Left renal cortex interstitium (tissue), 4 donors: Measurements from ENCODE around the gene SNAP47. TPM values are rescaled to one million over a fixed set of nuclear protein-coding genes. Genes with fewer than 3 reads are reported as not detected.

ENCODE experiments used
- DNase-seq, 4 donors: peaks; one replicate each; pipeline ENCODE4 v3.0.0-alpha.2; 2013; ENCODE audit warnings: low read depth in 4 of 4, low spot score in 2 of 4, missing footprints in 1 of 4
- polyA plus RNA-seq, 4 donors: library from polyadenylated mRNA; unstranded; fragments of 120-200 nt; gene quantifications; one replicate each; pipeline ENCODE4 v1.2.1, GENCODE V29; 2013; ENCODE audit not compliant: insufficient read length in 4 of 4

The SNAP47 gene
- polyA plus RNA-seq, 4 donors, result 40.0 to 48.3 (median 44.6) TPM

DNA sequence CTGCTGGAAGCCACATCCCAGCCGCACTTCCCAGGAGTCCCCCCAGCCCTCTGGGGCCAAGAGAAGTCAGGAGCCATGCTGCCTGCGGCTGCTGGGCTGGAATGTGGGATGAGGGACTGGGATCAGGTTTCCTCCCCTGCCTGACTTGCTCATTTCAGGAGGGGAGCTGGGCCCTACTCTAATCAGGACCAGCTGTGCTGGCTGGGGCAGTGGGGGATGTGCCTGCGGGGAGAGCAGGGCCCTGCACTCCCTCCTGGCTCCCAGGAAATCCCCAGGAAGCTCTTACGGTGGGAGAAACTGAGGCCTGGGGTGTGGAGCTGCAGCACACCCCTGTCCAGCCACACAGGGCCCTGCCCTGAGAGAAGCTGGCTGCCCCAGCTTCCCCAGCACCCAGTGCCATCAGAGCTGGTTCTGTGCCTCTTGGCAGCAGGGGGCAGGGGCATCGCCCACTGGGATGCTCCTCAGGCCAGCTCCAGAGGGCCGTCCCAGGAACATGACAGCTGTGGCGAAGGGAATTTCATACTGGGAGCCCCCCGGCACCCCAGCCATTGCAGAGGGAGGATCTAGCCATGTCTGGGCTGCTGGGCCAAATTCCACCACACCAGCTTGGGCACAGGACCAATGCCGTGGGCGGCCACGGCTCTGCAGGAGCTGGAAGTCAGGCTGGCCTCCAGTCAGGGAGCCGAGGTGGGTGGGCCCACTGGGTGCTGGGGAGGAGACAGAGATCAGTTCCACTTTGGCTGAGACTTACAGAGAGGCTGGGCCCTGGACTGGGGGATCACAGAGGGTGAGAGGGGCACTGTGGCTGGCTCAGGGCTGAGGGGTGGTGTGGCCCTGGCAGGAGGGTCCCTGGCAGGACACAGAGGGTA lies 58.9 kb downstream of the SNAP47 start:
- DNase-seq, result no peak

- no peak for DNase-seq
Measured at GRCh38 chr1:227794817-227795192, 59.6 kb downstream of the SNAP47 start.

DNA sequence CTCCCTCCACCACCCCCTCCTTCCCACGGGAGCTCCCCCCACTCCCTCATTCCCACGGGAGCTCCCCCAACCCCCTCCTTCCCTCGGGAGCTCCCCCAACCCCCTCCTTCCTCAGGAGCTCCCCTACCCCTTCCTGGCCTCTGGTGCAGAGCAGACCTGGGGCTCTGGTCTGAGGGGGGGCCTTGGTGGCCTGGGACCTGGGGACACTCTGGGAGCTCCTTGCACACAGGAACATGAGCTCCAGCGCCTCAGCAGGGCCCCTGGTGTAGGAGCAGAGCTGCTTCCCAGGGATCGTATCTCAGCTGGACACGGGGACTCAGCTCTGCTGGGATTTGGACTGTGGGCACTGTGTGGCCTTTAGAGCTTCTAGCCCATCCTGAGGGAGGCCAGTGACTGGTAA lies 60.5 kb downstream of the SNAP47 start:
- DNase-seq, result no peak

DNA sequence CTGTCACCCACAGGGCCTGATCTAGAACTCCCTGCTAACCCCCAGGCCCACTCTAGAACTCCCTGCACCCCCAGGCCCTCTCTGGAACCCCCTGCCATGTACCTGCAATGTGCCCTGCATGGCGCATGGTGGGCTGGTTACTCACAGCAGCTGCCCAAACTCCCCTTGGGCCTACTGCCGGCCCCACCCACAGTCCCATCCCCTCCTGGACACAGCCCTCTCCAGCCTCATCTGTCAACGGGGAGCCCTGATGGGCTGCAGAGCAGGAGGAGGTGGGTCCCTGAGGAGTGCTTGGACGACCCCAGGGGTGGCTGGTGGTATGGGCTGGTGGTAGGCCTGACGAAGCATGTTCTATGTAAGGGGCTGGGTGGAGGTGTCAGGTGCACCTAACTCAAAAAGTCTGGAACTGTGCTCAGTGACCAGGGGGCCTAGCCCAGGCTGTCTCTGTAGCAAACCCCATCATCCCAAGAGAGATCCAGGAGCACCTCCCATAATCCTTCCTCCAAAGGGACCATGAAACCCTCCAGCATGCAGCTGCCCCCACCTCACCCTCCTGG lies 61.2 kb downstream of the SNAP47 start:
- no peak for DNase-seq

DNA sequence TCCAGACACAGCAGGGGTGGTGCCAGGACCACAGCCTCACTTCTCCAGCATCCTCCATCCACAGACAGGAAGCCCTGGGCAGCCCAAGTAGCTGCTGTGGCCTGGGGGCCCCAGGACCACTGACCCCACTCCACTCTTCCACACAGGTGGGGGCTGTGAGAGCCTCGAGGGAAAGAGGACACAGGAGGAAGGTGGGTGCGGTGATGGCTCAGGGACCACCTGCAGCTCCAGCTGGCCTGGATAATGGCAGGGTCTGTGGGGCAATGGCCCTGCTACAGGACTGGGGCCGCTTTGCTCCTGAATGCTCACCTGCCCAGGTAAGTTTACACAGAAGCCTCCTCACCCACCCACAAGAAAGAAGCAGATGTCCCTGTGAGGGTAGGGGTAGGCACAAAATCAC lies 61.9 kb downstream of the SNAP47 start:
- no peak for DNase-seq

GRCh38 chr1:227797625-227798024 lies 62.4 kb downstream of the SNAP47 start:
- no peak for DNase-seq

DNA sequence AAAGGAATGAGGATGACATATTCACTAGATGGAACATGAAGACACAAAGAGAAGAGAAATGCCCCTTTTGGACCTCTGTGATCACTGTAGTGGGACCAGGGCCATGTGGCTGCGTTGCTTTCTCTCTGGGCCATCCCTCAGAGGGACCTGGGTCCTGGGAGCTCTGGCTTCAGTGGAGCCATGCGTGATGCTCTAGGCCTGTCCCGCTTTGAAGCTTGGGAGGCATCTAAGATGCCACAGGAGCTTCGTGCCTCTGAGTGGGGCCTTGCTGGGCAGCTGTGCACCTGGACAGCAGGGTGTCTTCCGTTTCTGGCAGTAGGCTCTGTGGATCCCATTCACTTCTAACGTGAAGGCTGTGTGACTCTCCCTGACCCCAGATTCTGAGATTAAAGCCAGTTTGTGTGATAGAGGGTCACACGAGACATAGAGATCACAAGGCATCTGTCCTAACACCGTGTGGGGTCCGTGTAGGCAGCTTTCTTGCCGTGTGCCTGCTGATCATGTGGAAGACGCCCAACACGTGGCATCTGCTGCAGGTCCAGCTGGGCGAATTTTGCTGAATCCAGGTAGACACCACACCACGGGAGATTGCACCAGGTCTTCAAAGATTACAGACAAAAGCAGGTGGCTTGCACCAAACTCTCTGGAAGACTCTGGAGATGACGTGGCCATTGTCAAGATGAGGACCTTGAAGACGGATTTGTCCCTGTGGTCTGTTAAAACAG lies 63.0 kb downstream of the SNAP47 start:
- DNase-seq, result no peak

GRCh38 chr1:227799756-227800155 lies 64.5 kb downstream of the SNAP47 start:
- no peak for DNase-seq

DNA sequence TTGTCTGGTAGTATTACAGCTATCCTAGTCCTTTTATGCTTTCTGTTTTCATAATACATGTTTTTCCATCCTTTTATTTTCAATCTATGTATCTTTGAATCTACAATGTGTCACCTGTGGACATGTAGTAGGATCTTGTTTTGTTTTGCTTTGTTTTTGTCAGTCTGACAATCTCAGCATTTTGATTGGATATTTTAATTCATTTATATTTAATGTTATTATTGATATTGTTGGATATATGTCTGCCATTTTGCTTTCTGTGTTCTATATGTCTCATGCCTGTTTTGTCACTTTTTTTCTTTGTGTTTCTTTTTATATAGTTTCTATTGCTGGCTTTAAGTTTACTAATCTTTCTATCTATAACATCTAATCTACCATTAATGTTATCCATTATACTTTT lies 68.7 kb downstream of the SNAP47 start:
- DNase-seq, result no peak

GRCh38 chr1:227805606-227806197 lies 70.5 kb downstream of the SNAP47 start:
- no peak for DNase-seq

DNA sequence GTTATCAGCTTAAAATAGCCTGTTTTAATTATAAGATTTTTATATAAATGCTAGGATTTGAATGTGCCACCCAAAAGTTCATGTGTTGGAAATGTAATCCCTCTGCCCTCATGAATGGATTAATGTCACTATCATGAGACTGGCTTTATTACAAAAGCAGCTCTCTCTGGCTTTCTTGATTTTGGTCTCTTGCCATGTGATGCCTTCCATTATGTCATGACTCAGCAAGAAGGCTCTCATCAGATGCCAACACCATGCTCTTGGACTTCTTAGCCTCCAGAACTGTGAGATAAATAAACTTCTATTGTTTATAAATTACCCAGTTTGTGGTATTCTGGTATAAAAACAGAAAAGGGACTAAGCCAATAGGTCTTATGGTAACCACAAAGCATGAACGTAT lies 73.3 kb downstream of the SNAP47 start:
- DNase-seq, result no peak

- no peak for DNase-seq
Measured at GRCh38 chr1:227809026-227809425, 73.8 kb downstream of the SNAP47 start.

- DNase-seq, result no peak
Measured at GRCh38 chr1:227813962-227814361, 78.7 kb downstream of the SNAP47 start.

GRCh38 chr1:227815468-227816409 lies 80.5 kb downstream of the SNAP47 start, which contains the start of gene PRSS38:
PRSS38 (plus strand) TSS chr1:227815675; CDS start chr1:227815717, 42 bp downstream.
- DNase-seq, result no peak

GRCh38 chr1:227816750-227817446 lies 81.7 kb downstream of the SNAP47 start:
- DNase-seq, result no peak

GRCh38 chr1:227823537-227823936 lies 88.3 kb downstream of the SNAP47 start:
- DNase-seq, result no peak

- DNase-seq, result no peak
Measured at GRCh38 chr1:227824204-227824603, 89.0 kb downstream of the SNAP47 start.

GRCh38 chr1:227828786-227829185 lies 93.6 kb downstream of the SNAP47 start:
- DNase-seq, result no peak
